Measurements from ENCODE around the gene MTMR3. TPM values are rescaled to one million over a fixed set of nuclear protein-coding genes. Genes with fewer than 3 reads are reported as not detected.

Gene MTMR3
- total RNA-seq, 1 experiment from 2014 or later, result 26.8 TPM

DNA sequence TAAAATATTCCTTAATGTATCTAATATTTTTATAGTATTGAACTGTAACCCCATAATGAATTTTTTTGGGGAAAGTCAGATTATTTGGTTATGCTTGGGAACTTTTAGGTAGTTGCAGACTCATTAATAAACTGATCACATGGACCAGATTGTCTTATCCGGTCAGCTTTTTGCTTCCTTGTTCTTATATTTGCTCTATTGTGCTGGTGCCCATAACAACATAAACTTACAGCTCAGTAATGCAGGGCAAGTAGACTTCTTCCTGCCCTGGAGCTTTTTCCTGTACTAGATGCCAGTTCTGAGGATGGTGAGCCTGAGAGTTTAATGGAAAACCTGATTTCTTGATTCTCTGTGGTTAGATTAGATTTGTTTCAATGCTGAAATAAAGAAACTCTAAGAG, 53.2 kb downstream of the MTMR3 start:
- H3K36me3 ChIP-seq (ENCODE audit: control insufficient read depth, insufficient read depth, low read length), result no peaks in the 10 kb centered on the region
- ATAC-seq, result no peak
- H3K4me3 ChIP-seq (ENCODE audit: low read depth in 2 of 2, low read length in 2 of 2), result no peak overlapping the region
- CTCF ChIA-PET, result no interaction called here
- H3K9me3 ChIP-seq (ENCODE audit: control insufficient read depth, insufficient read depth, low read depth, low read length), result no peaks in the 10 kb centered on the region
- intact Hi-C loops (cut with micrococcal nuclease; ENCODE audit: unreplicated experiment), result no loop called here
- no peak overlapping the region for H3K27ac ChIP-seq (ENCODE audit: low read length)
- no peak for DNase-seq (ENCODE audit: low read depth, low spot score)
- in situ Hi-C loops (cut with HindIII; ENCODE audit: low pct_unique_long_range_greater_than_20kb, low sequenced_read_pairs), result no loop called here
- no peaks in the 10 kb centered on the region for H3K27me3 ChIP-seq (ENCODE audit: control insufficient read depth, insufficient read depth, low read length)
- TF ChIP-seq SIN3A (IDR thresholded peaks at IDR 0.05; ENCODE audit: borderline replicate concordance, insufficient read depth, low read depth, low read length) (no peak), TCF7L2 (IDR thresholded peaks at IDR 0.05; ENCODE audit: low read depth, low read length) (no peak), POLR2AphosphoS5 (IDR thresholded peaks at IDR 0.05; ENCODE audit: low read depth, low read length) (no peak)
- TF ChIP-seq, protein P1, sequence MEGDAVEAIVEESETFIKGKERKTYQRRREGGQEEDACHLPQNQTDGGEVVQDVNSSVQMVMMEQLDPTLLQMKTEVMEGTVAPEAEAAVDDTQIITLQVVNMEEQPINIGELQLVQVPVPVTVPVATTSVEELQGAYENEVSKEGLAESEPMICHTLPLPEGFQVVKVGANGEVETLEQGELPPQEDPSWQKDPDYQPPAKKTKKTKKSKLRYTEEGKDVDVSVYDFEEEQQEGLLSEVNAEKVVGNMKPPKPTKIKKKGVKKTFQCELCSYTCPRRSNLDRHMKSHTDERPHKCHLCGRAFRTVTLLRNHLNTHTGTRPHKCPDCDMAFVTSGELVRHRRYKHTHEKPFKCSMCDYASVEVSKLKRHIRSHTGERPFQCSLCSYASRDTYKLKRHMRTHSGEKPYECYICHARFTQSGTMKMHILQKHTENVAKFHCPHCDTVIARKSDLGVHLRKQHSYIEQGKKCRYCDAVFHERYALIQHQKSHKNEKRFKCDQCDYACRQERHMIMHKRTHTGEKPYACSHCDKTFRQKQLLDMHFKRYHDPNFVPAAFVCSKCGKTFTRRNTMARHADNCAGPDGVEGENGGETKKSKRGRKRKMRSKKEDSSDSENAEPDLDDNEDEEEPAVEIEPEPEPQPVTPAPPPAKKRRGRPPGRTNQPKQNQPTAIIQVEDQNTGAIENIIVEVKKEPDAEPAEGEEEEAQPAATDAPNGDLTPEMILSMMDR (IDR thresholded peaks at IDR 0.05), result no peak
- TF ChIP-seq, protein P2, sequence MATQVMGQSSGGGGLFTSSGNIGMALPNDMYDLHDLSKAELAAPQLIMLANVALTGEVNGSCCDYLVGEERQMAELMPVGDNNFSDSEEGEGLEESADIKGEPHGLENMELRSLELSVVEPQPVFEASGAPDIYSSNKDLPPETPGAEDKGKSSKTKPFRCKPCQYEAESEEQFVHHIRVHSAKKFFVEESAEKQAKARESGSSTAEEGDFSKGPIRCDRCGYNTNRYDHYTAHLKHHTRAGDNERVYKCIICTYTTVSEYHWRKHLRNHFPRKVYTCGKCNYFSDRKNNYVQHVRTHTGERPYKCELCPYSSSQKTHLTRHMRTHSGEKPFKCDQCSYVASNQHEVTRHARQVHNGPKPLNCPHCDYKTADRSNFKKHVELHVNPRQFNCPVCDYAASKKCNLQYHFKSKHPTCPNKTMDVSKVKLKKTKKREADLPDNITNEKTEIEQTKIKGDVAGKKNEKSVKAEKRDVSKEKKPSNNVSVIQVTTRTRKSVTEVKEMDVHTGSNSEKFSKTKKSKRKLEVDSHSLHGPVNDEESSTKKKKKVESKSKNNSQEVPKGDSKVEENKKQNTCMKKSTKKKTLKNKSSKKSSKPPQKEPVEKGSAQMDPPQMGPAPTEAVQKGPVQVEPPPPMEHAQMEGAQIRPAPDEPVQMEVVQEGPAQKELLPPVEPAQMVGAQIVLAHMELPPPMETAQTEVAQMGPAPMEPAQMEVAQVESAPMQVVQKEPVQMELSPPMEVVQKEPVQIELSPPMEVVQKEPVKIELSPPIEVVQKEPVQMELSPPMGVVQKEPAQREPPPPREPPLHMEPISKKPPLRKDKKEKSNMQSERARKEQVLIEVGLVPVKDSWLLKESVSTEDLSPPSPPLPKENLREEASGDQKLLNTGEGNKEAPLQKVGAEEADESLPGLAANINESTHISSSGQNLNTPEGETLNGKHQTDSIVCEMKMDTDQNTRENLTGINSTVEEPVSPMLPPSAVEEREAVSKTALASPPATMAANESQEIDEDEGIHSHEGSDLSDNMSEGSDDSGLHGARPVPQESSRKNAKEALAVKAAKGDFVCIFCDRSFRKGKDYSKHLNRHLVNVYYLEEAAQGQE (IDR thresholded peaks at IDR 0.05; ENCODE audit: insufficient read depth in 1 of 2, low read depth in 2 of 2, low read length in 1 of 2), result no peak
- BruUV-seq (replicated peaks), result no TSS peak
- H3K4me1 ChIP-seq (ENCODE audit: control insufficient read depth, insufficient read depth, low read length), result no peaks in the 10 kb centered on the region
- POLR2A ChIA-PET, result no interaction called here

DNA sequence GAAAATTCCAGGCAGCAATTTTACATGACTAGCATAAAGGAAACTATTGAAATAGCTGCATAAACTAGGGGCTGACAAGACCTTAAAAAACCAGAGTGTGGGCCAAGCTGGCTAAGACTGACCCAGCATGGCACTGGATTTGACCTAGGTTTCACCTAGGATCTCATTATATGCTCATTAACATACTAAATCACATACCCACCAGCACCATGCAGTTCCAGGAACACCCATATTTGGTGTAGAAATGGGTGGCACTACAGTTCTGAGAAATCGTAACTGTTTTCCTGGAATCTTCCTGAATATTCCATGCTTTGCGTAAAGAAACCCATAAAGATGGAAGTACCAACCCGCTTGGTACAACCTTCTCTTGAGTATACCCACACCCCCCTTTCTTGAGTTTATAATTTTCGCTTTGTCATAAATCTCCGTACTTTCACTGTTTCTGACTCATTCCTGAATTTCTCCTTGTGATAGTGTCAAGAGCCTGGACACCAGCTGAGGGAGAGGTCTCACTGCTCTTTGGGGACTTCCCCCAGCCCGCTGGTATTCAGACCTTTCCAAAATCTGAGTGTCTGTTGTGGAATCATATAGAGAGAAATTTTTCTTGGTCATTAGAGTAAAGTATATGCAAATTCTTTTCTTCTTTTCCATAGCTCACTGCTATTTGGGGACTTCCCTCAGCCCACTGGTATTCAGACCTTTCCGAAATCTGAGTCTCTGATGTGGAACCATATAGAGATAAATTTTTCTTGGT, 55.1 kb downstream of the MTMR3 start:
- ChIA-PET CTCF (no interaction called here), POLR2A (no interaction called here)
- ATAC-seq (no peak), DNase-seq (ENCODE audit: low read depth, low spot score) (no peak)
- Histone ChIP-seq H3K27ac (ENCODE audit: low read length) (no peak overlapping the region), H3K4me1 (ENCODE audit: control insufficient read depth, insufficient read depth, low read length) (no peaks in the 10 kb centered on the region), H3K27me3 (ENCODE audit: control insufficient read depth, insufficient read depth, low read length) (no peaks in the 10 kb centered on the region), H3K4me3 (ENCODE audit: low read depth in 2 of 2, low read length in 2 of 2) (no peak overlapping the region), H3K9me3 (ENCODE audit: control insufficient read depth, insufficient read depth, low read depth, low read length) (peaks cover 4% of the 10 kb centered on the region; the same call in 1 of the 2 replicates), H3K36me3 (ENCODE audit: control insufficient read depth, insufficient read depth, low read length) (no peaks in the 10 kb centered on the region)
- TF ChIP-seq, protein P2 (IDR thresholded peaks at IDR 0.05; ENCODE audit: insufficient read depth in 1 of 2, low read depth in 2 of 2, low read length in 1 of 2), result no peak
- TF ChIP-seq POLR2AphosphoS5 (IDR thresholded peaks at IDR 0.05; ENCODE audit: low read depth, low read length), result no peak
- TF ChIP-seq SIN3A (IDR thresholded peaks at IDR 0.05; ENCODE audit: borderline replicate concordance, insufficient read depth, low read depth, low read length), result no peak
- TF ChIP-seq, protein P1 (IDR thresholded peaks at IDR 0.05), result no peak
- no peak for TF ChIP-seq TCF7L2 (IDR thresholded peaks at IDR 0.05; ENCODE audit: low read depth, low read length)
- in situ Hi-C loops (cut with HindIII; ENCODE audit: low pct_unique_long_range_greater_than_20kb, low sequenced_read_pairs) (no loop called here), intact Hi-C loops (cut with micrococcal nuclease; ENCODE audit: unreplicated experiment) (no loop called here)
- BruUV-seq (replicated peaks), result no TSS peak

All from Panc1 (cell line).